T-helper 1 cell treated with Interleukin-12 subunit alpha and Interleukin-12 subunit beta and Interleukin-4 antibody, amounts not matched to agents 30 ng/mL and 1 ng/mL, for 36 hours (primary cell): ENCODE measurements around the gene RAB35. TPM values are rescaled to one million over a fixed set of nuclear protein-coding genes. Genes with fewer than 3 reads are reported as not detected.

Source experiments
- intact Hi-C: fragments of 100-400 bp; cut with micrococcal nuclease; formaldehyde crosslinking; loops from one replicate; pipeline ENCODE4 v1.15.1; 2024
- total RNA-seq: library from RNA; stranded (reverse); gene quantifications from 2 replicates; pipeline ENCODE4 v1.2.3, GENCODE V29; 2022

RAB35 gene
- total RNA-seq, 1 donor from 2014 or later, result 96.6 TPM

DNA sequence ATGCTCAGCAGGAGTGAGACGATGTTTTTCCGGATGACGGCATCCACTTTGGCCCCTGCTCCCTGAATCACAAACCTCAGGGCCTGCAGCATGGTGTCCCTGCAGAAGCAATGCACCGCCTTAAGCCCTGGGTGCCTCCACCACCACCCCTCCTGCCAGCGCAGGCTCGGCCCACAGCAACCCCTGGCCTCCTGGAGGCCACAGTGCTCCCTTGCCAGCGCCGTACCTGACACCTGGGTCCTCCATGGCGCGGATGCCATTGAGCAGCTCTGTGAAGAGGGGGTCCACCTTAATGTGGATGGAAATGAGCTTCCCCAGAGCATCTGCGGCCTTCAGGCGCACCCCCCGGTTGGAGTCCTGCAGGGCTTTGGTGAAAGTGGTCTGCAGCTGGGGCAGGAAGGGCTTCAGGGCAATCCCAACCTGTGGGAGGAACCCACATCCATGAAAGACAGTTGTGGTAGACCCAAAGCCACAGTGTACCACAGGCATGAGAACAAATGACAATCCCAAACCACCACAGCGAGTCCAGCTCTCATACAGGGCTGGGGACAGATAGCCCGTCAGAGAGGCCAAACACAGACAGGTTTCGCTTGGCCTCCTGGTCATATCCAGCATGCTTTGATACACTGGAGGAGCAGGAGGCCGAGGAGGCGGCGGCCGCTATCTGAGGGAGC, 17.9 kb upstream of the RAB35 start:
- intact Hi-C loops, result no loop called here

GRCh38 chr12:120132863-120133385, 16.4 kb upstream of the RAB35 start:
- intact Hi-C loops, result loop anchor here (2.0 kb wide), 1 partner anchor 16 kb away; no protein-coding TSS in a partner anchor

DNA sequence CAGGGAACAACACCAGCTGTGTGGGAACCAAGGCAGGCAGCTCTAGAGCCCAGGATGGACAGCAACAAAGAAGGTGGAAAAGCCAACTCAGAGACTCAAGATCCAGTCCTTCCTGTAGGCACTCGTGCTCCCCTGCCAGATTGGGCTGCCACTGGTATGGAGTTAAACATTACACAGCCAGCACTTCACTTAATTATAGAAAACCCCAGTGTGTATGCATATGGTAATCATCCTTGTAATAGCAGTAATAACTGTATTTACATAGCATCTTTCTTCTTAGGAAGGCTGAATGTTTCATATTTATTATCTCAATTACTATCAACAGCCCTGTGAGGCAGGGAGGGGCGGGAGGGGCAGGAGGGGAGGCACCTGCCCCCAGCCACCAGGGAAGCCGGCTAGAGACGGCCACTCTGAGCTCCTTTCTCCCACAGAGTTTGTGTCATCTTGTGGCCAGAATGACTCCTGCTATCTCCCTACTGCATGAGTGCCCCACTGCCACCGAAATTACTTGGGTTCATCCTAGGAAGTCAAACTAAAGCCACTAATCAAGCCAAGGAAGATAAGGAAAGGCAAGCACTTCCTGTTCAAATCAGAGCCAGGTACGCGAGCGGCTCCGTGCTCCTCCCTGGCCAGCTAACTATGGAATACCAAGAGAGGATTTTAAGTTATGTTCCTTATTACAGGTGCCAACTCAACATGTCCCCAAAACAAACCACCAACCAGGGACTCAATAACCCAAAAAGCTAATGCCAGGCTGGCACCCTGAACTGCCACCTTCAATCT, 15.7 kb upstream of the RAB35 start:
- intact Hi-C loops, result loop anchor here (2.0 kb wide), 1 partner anchor 17 kb away; no protein-coding TSS in a partner anchor

GRCh38 chr12:120131116-120131515, 14.6 kb upstream of the RAB35 start:
- intact Hi-C loops, result no loop called here

DNA sequence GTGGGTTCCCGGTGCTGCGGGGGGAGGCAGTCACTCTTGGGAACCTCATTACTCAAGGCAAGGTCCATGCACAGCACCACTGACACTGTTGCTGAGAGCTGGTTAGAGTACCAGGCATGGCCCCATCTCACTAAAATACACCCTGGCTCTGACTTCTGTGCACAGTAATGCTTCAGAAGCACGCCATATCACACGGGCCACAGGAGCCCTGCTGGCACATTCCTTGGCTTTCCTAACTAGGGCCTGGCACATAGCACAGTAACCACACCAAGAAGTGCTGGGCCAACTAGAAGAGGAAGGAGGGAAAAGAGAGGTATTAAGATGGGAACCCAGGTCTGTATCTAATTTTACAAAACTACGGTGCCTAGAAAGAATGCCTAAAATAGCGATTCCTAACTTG, 13.5 kb upstream of the RAB35 start:
- intact Hi-C loops, result no loop called here

GRCh38 chr12:120126635-120127005, 10.1 kb upstream of the RAB35 start:
- intact Hi-C loops, result no loop called here

DNA sequence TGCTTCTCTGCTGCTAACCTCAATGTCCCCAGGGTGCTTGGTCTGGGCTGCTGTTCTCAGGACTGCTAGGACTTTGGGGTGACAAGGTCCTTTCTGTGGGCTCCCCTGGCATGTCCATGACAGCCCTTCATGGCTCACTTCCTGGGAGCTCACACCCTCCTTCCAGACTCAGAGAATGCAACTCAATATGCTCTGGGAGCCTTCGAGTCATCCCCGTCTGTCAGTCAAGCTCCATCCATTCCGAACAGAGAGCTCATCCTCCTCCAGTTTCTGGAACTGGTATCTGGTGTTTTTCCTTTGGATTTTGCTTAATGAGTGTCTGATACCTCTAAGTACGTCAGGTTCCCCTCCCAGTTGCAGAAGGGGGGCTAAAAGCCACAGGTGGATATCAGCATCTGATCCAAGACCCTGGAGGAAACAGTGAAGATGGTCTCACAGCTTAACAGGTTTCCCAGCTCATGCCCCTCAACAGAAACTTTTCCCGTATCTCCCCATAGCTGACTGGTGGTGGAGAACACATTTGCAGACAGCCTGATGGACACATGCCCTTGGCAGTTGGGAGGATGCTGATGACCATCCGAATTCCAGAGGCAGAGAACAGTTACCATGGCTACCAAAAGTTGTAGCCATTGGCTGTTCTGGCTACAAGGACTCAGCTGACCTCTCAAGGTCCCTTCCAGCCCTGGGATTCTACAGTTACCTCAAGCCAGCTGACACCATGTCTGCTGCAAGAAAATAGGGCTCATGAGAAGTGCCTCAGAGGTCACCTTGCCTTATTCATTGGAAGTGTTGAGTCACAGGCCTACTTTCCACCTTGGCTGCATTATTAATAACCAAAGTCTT, 9.5 kb upstream of the RAB35 start:
- intact Hi-C loops, result no loop called here

- intact Hi-C loops, result no loop called here
Measured at GRCh38 chr12:120125029-120125428, 8.5 kb upstream of the RAB35 start.

- intact Hi-C loops, result no loop called here
Measured at GRCh38 chr12:120121766-120122293, 5.3 kb upstream of the RAB35 start.

DNA sequence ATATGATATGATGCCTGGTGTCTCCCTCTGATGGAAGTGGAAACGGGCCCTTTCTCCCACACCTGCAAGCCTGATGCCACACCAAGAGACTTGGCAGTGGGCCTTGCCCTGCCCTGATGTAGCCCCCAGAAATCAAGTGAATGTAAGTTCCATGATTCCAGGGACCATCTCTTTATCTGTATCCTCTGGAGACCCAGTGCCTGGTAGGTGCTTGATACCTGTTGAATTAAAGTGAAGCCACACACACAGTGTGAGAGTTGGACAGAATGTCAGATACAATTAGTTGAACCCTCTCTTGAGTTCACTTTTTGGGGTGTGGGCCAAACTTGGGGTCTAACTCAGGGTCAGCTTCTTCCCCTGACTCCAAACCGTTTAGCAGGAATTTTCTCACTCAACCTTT, 4.8 kb upstream of the RAB35 start:
- intact Hi-C loops, result no loop called here

DNA sequence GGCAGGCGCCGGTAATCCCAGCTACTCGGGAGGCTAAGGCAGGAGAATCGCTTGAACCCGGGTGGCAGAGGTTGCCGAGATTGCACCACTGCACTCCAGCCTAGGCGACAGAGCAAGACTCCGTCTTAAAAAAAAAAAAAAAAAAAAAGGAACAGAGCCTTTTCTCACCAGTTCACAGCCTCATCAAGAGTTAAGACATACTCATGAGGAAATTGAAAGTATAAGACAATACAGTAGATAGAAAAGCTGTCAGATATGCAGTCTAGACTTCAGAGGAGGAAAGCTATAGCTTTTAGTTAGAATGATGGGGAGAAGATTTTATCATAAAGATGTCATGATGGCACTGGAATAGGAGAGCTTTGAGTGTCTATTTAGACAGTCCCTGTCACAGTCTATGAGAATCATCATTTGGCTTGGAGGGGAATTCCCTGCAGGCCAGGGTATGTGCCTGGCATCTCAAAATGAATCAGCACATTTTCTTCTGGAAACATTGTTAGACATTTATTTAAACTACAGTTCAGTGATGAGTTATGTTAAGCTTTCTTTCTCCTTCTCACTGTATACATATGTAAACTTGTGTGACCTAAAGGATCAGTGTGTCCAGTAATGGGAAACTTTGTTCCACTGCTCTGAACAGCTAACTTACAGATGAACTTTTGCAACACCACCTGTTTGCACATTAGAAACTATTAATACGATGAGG, 2.9 kb upstream of the RAB35 start:
- intact Hi-C loops, result loop anchor here (1.0 to 5.0 kb wide), 4 partner anchors 82 to 318 kb away; partner anchors contain the start of genes COX6A1, RNU4-2 and RPLP0

- intact Hi-C loops, result loop anchor here (1.0 to 5.0 kb wide), 4 partner anchors 83 to 319 kb away; partner anchors contain the start of genes COX6A1, RNU4-2 and RPLP0
Measured at GRCh38 chr12:120118321-120119061, 1.9 kb upstream of the RAB35 start.

GRCh38 chr12:120117961-120118320, 1.4 kb upstream of the RAB35 start:
- intact Hi-C loops, result loop anchor here (1.0 to 5.0 kb wide), 5 partner anchors 106 to 319 kb away; partner anchors contain the start of genes CIT, COX6A1 and PXN

- intact Hi-C loops, result loop anchor here (1.0 to 5.0 kb wide), 7 partner anchors 30 to 450 kb away; partner anchors contain the start of genes CIT, COX6A1 and PXN
Measured at GRCh38 chr12:120116792-120117651, 469 bp upstream of the RAB35 start.

DNA sequence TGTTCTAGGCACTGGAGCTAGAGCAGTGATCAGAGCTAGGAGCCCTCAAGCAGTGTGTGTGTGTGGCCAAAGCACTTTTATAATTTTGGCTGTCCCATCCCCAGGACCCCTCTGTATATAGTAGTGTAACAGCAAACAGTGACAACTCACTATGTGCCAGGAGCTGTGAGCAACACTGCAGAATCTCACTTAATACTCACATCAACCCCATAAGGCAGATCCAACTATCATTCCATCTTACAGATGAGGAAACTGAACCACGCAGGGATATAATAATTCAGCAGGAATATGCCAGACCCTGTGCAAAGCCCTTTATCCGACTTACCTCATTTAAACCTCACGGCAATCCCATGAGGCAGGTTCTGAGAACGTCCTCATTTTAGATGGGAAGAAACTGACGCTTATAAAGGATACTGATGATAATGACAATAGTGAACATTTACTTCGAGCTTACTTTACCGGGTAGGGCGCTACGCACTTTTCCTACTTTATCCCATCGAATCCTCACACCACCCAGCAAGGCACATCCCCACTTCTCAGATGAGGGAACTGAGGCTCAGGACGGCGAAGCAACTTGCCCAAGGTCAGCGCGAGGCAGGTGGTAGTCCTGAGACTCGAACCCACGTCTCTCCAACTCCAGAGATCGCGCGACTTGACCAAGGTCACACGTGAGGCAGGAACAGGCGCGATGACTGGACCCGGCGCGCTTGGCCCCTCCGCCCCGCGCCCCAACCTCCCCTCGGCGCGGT, 687 bp downstream of the RAB35 start:
- intact Hi-C loops, result loop anchor here (1.0 to 5.0 kb wide), 6 partner anchors 29 to 449 kb away; partner anchors contain the start of genes COX6A1 and PXN

GRCh38 chr12:120115066-120115465, 1.5 kb downstream of the RAB35 start:
- intact Hi-C loops, result loop anchor here (1.0 to 5.0 kb wide), 2 partner anchors 127 to 322 kb away; partner anchors contain the start of gene COX6A1

DNA sequence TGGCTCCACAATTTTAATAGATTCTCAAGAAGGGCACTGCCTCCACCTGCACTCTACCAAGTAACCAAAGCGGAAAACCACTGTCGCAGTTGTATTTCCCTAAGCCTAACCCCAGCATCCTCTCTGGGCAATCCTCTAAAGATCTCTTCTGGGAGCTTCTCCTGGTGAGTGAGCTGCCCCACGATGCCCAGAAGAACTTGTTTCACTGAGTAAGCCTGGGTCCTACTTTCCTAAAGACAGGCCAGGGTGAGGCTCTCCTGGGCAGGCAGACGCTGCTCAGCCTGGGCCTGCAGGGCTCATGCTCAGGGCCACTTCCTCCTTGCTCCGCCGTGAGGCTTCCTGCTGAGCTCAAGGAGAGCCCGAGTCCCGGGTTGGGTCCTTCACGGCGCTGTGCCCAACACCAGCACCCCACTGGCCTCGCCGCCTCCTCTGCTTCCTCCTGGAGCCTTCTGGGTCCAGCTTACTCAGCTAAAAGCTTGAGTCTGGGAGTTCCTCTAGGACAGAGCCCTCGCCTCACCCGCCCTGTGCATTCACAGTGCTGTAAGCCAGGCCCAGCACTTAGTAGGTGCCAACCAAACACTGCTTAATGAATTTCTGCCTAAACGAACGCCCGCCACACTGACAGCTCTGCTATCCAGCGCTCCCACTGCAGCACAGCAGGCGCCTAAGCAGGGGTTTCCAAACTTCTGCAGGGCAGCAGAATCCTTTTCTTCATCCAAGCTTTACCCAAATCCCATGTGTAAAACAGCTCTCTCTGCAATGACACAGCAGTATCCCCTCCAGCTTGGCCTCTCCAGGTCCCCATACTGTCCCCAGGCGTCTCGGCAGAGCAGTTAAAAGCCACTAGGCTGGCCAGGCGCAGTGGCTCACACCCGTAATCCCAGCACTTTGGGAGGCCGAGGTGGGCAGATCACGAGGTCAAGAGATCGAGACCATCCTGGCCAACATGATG, 5.7 kb downstream of the RAB35 start:
- intact Hi-C loops, result no loop called here
